GM21528 (cell line): Measurements from ENCODE around the gene RSL24D1.
A peak's percentile ranks its signal among the peaks of the same experiment; 100 is the strongest.

ENCODE experiments used
- ATAC-seq: cut with Tn5 transposase; IDR thresholded peaks from one replicate; pipeline ENCODE4 v1.9.1; 2021; ENCODE audit warnings: mild to moderate bottlenecking, moderate library complexity; ENCODE audit not compliant: unreplicated experiment, low FRiP score

Gene RSL24D1

GRCh38 chr15:55196458-55197361 is at the start of gene RSL24D1:
RSL24D1 (minus strand) TSS chr15:55196941; CDS start chr15:55196890, 51 bp downstream.
- ATAC-seq = peak; percentile 98

- ATAC-seq = no peak
Measured at GRCh38 chr15:55245059-55245458, 48.3 kb upstream of the RSL24D1 start.

- ATAC-seq = no peak
Measured at GRCh38 chr15:55241891-55242290, 45.1 kb upstream of the RSL24D1 start.

- no peak for ATAC-seq
Measured at GRCh38 chr15:55241186-55241585, 44.4 kb upstream of the RSL24D1 start.

GRCh38 chr15:55240125-55240760 is 43.5 kb upstream of the RSL24D1 start:
- no peak for ATAC-seq

- ATAC-seq = no peak
Measured at GRCh38 chr15:55239440-55240124, 42.8 kb upstream of the RSL24D1 start.

GRCh38 chr15:55238877-55239276 is 42.1 kb upstream of the RSL24D1 start:
- no peak for ATAC-seq

- ATAC-seq = no peak
Measured at GRCh38 chr15:55237219-55238130, 40.7 kb upstream of the RSL24D1 start.

- ATAC-seq = no peak
Measured at GRCh38 chr15:55235546-55236036, 38.9 kb upstream of the RSL24D1 start.

- ATAC-seq = no peak
Measured at GRCh38 chr15:55234800-55235104, 38.0 kb upstream of the RSL24D1 start.

GRCh38 chr15:55234104-55234799 is 37.5 kb upstream of the RSL24D1 start:
- no peak for ATAC-seq

- ATAC-seq = no peak
Measured at GRCh38 chr15:55231455-55231854, 34.7 kb upstream of the RSL24D1 start.

GRCh38 chr15:55230953-55231352 is 34.2 kb upstream of the RSL24D1 start:
- no peak for ATAC-seq

GRCh38 chr15:55230051-55230670 is 33.4 kb upstream of the RSL24D1 start:
- no peak for ATAC-seq

GRCh38 chr15:55226127-55226526 is 29.4 kb upstream of the RSL24D1 start:
- no peak for ATAC-seq

GRCh38 chr15:55224892-55225291 is 28.2 kb upstream of the RSL24D1 start:
- ATAC-seq = no peak

- peak; percentile 70 for ATAC-seq
Measured at GRCh38 chr15:55222588-55222987, 25.8 kb upstream of the RSL24D1 start.

GRCh38 chr15:55221090-55222011 is 24.6 kb upstream of the RSL24D1 start:
- no peak for ATAC-seq
